DOHH2 (cell line): ENCODE data around the gene ZMYND8.

Experiments used
- EZH2phosphoT487 ChIP-seq: fragments of 200-600 bp; sonication (generic); IDR thresholded peaks from 2 replicates; pipeline ENCODE4 v1.6.1; 2017; ENCODE audit warnings: borderline replicate concordance, mild to moderate bottlenecking, antibody characterized with exemption, low read length, moderate library complexity, mixed read lengths
- TF ChIP-seq, protein P1 (sequence below): fragments of 200-600 bp; sonication (generic); IDR thresholded peaks from one replicate; pipeline ENCODE4 v1.5.1; 2014; ENCODE audit warnings: antibody characterized with exemption, mild to moderate bottlenecking, low read depth, low read length; ENCODE audit not compliant: poor library complexity, severe bottlenecking

- TF ChIP-seq, protein P1, sequence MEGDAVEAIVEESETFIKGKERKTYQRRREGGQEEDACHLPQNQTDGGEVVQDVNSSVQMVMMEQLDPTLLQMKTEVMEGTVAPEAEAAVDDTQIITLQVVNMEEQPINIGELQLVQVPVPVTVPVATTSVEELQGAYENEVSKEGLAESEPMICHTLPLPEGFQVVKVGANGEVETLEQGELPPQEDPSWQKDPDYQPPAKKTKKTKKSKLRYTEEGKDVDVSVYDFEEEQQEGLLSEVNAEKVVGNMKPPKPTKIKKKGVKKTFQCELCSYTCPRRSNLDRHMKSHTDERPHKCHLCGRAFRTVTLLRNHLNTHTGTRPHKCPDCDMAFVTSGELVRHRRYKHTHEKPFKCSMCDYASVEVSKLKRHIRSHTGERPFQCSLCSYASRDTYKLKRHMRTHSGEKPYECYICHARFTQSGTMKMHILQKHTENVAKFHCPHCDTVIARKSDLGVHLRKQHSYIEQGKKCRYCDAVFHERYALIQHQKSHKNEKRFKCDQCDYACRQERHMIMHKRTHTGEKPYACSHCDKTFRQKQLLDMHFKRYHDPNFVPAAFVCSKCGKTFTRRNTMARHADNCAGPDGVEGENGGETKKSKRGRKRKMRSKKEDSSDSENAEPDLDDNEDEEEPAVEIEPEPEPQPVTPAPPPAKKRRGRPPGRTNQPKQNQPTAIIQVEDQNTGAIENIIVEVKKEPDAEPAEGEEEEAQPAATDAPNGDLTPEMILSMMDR, result no peak
- TF ChIP-seq EZH2phosphoT487, result no peak
Observed at GRCh38 chr20:47161411-47161810, 195.1 kb downstream of the ZMYND8 start.
